Neutrophil (primary cell): Measurements from ENCODE around the gene PRR33.

Experiments
- H3K27ac ChIP-seq: fragments of 200-600 bp; sonication (generic); 2 replicates; pipeline ENCODE4 v1.5.1; 2016; ENCODE audit warnings: mild to moderate bottlenecking, moderate library complexity
- H3K27me3 ChIP-seq: fragments of 200-600 bp; sonication (generic); 2 replicates; pipeline ENCODE4 v1.6.0; 2016; ENCODE audit warnings: mild to moderate bottlenecking
- H3K36me3 ChIP-seq: fragments of 200-600 bp; sonication (generic); 2 replicates; pipeline ENCODE4 v1.5.1; 2017
- H3K4me1 ChIP-seq, 2 experiments: fragments of 200-600 bp in 1 of 2; sonication (generic) in 1 of 2; 1 replicate in 1 of 2; 2 replicates in 1 of 2; pipeline versions ENCODE4 v1.5.1 to v1.6.1; 2013 to 2016; ENCODE audit warnings: low read depth in 1 of 2, low read length in 1 of 2, mild to moderate bottlenecking in 1 of 2, moderate library complexity in 1 of 2; ENCODE audit not compliant: control insufficient read depth in 1 of 2, insufficient read depth in 1 of 2
- H3K4me3 ChIP-seq, 2 experiments: fragments of 200-600 bp in 1 of 2; sonication (generic) in 1 of 2; 1 replicate in 1 of 2; 2 replicates in 1 of 2; pipeline ENCODE4 v1.5.1; 2013 to 2016; ENCODE audit warnings: low read depth in 1 of 2, low read length in 1 of 2, mild to moderate bottlenecking in 1 of 2, moderate library complexity in 1 of 2
- H3K9me3 ChIP-seq: fragments of 200-600 bp; sonication (generic); 2 replicates; pipeline ENCODE4 v1.5.1; 2016
- TF ChIP-seq, protein P1 (sequence below): fragments of 200-600 bp; sonication (generic); IDR thresholded peaks from 2 replicates; pipeline ENCODE4 v1.5.1; 2016; ENCODE audit warnings: antibody characterized with exemption

PRR33 gene

GRCh38 chr11:1863352-1864216 is 28.1 kb downstream of the PRR33 start:
- no peaks in the 10 kb centered on the region for H3K9me3 ChIP-seq
- TF ChIP-seq, protein P1, sequence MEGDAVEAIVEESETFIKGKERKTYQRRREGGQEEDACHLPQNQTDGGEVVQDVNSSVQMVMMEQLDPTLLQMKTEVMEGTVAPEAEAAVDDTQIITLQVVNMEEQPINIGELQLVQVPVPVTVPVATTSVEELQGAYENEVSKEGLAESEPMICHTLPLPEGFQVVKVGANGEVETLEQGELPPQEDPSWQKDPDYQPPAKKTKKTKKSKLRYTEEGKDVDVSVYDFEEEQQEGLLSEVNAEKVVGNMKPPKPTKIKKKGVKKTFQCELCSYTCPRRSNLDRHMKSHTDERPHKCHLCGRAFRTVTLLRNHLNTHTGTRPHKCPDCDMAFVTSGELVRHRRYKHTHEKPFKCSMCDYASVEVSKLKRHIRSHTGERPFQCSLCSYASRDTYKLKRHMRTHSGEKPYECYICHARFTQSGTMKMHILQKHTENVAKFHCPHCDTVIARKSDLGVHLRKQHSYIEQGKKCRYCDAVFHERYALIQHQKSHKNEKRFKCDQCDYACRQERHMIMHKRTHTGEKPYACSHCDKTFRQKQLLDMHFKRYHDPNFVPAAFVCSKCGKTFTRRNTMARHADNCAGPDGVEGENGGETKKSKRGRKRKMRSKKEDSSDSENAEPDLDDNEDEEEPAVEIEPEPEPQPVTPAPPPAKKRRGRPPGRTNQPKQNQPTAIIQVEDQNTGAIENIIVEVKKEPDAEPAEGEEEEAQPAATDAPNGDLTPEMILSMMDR, result no peak
- peak overlapping the region; percentile 79 for H3K27ac ChIP-seq
- H3K27me3 ChIP-seq, result no peaks in the 10 kb centered on the region
- peaks cover 41 to 98% of the 10 kb centered on the region in 2 experiments for H3K4me1 ChIP-seq
- H3K36me3 ChIP-seq, result peaks cover 96% of the 10 kb centered on the region
- H3K4me3 ChIP-seq, result peak overlapping the region in 1 of 2 experiments; percentile 47

DNA sequence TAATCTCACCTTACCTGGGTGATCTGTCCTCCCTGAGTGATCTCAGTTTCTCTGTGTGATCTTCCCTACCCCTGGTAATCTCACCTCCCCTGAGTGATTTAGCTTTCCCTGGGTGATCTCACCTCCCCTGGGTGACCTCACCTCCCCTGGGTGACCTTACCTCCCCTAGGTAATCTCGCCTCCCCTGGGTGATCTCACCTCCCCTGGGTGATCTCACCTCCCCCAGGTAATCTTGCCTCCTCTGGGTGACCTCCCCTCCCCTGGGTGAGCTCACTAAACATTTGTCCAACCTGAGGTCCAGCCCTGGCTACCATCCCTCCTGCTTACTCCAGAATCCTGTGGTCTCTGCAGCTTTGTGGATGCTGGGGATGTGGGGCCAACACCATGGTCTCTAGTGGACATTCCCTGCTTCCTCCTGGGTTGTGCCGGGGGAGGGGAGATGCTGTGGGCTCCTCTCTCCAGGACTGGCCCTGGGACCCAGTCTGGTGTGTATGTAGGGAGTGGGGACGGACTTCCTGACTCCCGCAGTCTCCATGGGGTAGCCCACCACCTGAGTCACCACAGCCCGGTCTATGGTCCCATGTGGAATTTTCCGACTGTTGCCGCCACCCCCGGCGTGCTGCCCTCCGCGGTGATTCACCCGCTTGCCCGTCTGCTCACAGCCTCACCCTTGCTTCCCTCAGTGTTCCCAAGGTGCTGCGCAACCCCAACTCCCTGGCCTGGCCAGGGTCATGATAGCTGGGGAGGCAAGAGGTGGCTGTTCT is 28.9 kb downstream of the PRR33 start:
- H3K9me3 ChIP-seq, result no peaks in the 10 kb centered on the region
- H3K27me3 ChIP-seq, result no peaks in the 10 kb centered on the region
- peaks cover 49 to 98% of the 10 kb centered on the region in 2 experiments for H3K4me1 ChIP-seq
- H3K4me3 ChIP-seq, result peak overlapping the region in 1 of 2 experiments; percentile 47
- peak overlapping the region; percentile 79 for H3K27ac ChIP-seq
- TF ChIP-seq, protein P1, result no peak
- H3K36me3 ChIP-seq, result peaks cover 96% of the 10 kb centered on the region

GRCh38 chr11:1861435-1862411 is 30.0 kb downstream of the PRR33 start:
- Histone ChIP-seq H3K36me3 (peaks cover 96% of the 10 kb centered on the region), H3K4me1 (peaks cover 60 to 99% of the 10 kb centered on the region in 2 experiments)

GRCh38 chr11:1860108-1860507 is 31.6 kb downstream of the PRR33 start:
- Histone ChIP-seq H3K27ac (peak overlapping the region; percentile 100), H3K36me3 (peaks cover 96% of the 10 kb centered on the region), H3K4me3 (no peak overlapping the region), H3K9me3 (no peaks in the 10 kb centered on the region), H3K27me3 (no peaks in the 10 kb centered on the region), H3K4me1 (peaks cover 76 to 100% of the 10 kb centered on the region in 2 experiments)
- TF ChIP-seq, protein P1, result no peak

More at GRCh38 chr11:1861435-1862411, 30.0 kb downstream of the PRR33 start:
- no peaks in the 10 kb centered on the region for H3K27me3 ChIP-seq
- H3K9me3 ChIP-seq, result no peaks in the 10 kb centered on the region
- peak overlapping the region; percentile 79 for H3K27ac ChIP-seq
- H3K4me3 ChIP-seq, result no peak overlapping the region
- TF ChIP-seq, protein P1, result no peak

DNA sequence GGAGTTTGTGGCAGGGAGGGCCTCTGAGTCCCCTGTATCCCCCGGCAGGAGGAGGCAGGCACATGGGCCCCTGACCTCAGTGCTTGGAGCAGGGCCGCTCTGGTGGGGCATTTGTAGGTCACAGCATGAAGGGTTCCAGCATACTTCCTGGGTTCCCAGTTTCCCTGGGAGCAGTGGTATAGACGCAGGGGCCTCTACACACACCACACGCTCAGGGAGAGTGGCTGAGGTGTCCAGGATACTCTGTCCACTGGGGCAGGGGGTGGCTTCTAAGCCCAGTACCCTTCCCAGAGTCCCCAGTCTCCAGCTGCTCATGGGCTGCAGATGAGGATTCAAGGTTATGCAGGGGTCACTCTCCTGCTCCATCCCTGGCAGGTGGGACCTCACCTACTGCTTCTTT is 32.7 kb downstream of the PRR33 start:
- no peaks in the 10 kb centered on the region for H3K27me3 ChIP-seq
- no peaks in the 10 kb centered on the region for H3K9me3 ChIP-seq
- H3K36me3 ChIP-seq, result peaks cover 95% of the 10 kb centered on the region
- TF ChIP-seq, protein P1, result no peak
- H3K4me3 ChIP-seq, result peak overlapping the region in 1 of 2 experiments; percentile 81
- H3K27ac ChIP-seq, result peak overlapping the region; percentile 100
- peaks cover 87 to 100% of the 10 kb centered on the region in 2 experiments for H3K4me1 ChIP-seq
